Hematopoietic multipotent progenitor cell treated with erythropoietin and hydrocortisone succinate and interleukin-3 and kit ligand, for 6 days (in vitro differentiated cells): ENCODE results near the gene MAP2.

Source experiments
- DNase-seq: peaks from one replicate; pipeline ENCODE4 v3.0.0-alpha.2; 2015

Gene MAP2

DNA sequence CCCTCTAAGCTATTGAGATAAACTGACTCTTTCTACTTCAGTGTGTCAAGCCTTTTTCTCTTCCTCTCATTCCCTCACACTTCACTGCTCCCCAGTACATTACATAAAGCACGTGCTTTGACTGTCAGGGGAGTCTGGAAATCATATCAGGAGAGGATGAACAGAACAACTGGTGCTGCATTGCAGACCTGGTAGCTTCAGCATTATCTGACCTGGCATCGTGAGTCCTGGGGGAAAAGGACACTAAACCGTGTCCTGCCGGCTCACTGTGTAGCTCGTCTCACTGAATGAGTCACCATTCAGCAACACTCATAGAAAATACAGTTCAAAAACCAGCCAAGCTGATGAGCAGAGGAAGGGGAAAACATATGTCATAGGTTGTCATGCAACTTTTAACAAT lies 239.3 kb downstream of the MAP2 start:
- no peak for DNase-seq

DNA sequence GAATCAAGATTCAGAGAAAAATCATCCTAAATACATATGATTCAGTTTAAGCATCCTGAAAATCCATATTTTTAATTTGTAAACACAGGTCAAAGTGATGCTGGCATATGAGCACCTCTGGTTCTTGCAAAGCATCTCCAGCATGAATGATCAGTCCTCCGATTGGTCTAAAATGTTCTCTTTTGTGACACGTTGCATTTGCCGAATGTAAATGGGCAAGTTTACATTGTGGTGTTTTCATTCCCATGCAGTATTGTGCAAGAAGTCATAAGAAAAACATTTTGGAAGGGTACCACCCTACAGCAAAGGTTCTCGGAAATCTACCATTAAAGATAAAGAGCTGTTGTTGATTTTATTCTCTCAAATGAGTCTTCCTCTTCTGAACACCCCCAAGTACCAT lies 239.8 kb downstream of the MAP2 start:
- no peak for DNase-seq

DNA sequence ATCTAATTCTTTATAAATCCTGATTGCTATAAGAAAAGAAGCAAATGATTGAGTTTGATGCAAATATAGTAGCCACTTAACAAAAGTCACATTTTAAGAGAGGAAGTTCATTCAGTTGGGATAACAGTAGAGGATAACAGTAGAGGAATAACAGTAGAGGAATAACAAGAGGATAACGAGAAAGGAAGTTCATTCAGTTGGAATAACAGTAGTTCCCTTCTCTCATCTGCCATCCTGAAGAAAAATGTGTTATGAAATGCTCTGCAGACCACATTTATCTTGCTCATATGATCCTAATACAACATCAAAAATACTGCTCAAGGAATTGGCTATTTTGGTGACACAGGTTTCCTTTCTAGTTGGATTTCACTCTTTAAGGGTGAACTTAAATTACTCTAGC lies 242.4 kb downstream of the MAP2 start:
- no peak for DNase-seq

DNA sequence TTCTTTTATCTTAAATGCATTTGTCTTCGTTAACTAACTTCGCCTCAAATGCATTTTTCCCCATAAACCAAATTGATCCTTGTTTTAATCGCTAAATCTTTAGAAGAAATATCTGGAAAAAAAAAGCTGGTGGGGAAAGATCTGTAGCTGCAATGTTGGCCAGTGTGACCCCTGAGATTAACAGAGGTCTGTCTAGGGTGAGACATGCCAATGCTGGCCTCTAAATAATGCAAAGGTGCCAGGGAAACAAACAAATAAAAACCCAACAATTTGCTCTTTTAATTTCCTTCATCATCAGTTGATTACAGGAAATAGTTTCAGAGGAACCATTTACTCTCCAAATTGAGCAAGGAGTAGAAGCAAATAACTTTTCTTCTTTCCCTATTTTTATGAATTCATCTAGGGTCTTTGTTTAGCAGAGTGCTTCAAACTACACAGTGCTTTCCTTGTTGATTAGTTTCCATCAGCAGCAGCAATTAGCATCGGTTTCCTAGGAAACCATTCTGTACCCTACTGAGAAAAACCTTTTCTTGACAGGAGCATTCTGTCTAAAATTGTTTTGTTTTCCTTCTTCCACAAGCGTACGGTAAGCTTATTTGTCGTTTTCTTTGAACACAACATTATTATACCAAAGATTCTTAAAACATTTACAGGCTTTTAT lies 247.3 kb downstream of the MAP2 start:
- no peak for DNase-seq

DNA sequence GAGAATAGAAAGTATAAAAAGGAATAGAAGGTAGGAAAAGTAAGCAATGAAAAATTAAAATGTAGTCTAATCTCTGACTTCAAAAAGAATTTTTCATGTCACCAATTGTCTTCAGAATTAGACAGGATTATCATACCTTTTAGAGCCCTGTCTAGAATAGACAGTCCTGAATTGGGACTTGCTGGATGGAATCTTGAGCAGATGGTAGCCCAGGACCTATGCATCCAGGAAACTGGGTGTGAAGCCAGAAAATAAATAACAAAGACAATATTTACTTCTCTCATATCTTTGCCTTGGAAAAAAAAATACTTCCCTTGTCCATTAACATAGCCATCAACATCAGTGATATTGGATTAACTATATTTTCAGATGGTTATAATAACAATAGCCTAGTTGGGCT lies 250.0 kb downstream of the MAP2 start:
- DNase-seq: no peak

DNA sequence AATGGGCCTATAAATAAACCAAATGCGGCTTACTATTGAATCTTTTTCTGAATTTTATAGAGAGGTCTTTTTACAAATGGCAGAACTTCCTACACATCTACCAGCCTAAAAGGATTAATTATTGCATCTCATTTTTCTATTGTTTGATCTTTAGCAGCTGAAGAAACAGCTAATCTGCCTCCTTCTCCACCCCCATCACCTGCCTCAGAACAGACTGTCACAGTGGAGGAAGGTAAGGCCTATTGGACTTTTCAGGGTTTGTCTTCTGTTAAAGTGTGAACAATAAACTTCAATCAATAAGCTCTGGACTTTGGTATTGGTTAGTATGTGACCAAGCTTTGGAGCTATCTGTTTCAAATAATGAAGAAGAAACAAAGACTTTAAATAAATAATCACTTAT lies 256.7 kb downstream of the MAP2 start:
- DNase-seq: no peak

DNA sequence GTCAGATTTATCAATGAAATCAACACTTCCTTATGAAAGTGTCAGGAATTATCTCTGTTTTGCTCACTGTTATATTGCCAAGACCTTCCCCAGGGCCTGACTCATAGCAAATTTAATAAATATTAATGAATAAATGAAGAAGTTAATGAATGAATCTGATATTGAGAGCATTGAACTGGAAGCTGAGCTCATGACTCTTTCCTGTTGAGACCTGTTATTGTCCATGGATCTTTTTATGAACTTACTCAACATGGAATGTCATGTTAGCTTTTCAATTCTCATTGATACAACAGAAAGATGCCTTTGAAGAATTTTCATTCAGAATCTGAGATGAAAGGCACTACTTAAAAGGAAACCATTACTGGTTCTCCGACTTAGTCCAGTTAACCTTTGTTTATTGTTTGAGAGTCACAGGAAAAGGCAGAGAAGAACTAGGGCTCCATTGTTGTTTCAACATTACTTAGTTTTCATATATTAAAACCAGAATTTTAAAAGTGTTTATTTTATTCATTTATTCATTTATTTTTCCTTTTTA lies 257.4 kb downstream of the MAP2 start:
- no peak for DNase-seq

DNA sequence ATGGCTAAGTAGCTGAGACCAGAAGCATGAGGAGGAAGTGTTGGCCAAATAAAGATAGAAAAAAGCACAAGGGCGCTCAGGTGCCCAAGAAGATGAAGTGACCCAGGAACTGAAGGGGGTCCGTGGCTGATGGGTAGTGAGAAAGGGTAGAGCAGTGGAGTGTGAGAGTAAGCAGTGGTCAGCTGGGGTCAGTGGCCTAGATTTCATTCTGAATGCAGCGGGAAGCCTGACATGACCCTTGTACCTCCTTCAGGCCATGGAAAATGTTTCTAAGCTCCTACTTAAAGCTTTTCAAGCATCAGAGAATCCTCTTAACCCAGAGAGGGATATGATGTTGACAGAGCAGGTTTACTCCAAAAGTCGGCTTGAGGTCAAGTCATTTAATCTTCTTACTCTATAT lies 258.8 kb downstream of the MAP2 start:
- no peak for DNase-seq

DNA sequence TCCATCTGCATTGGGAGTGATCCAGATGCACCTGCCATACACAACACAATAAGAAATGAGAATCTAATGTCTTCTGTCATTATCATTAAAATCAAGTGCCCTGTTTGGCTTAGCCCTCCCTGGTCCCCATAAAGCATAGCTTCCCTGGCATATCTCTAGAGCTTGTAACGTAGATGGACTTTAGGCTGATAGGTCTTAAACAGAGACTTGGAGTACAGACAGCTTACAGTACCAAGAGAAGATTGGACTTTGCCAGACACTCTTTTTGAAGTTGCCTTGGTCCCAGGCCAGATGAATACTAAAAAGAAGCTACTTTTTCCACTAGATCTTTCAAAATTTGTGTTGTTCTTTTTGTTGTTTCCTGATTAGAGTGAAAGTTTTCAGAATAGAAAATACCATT lies 261.5 kb downstream of the MAP2 start:
- no peak for DNase-seq

DNA sequence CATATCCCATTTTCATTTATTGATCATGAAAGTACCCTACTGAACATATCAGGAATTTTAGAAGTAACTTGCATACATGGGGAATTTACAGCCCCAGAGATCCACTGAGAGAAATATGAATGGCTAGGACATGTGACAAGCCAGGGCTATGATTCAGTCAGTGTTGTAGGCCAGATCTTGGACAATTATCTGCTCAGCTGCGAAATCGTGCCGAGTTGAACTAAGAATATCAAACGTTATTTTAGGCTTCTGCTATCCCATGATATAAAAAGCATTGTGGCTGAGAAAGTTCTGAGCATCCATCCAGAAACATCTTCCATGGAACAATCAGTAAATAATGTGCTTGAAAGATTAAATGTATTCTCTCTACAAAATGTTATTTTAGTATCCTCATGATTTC lies 262.1 kb downstream of the MAP2 start:
- no peak for DNase-seq

DNA sequence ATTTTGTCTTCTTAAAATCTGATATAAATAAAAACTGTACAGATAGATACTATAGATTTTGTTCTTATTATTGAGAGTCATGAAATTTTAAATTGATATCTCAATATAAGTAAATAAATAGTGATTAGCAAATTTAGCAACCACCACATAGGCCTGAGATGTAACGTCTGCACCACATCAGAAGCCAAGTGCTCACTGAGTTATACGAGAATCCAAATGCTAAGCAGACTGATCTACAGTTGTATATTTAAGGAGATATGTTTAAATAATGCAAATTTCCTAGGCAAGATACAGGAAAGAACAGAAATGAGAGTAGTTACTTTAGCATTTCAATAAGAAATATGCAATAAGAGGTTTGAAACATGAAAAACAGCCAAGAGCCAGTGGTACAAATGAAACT lies 262.6 kb downstream of the MAP2 start:
- DNase-seq: no peak

DNA sequence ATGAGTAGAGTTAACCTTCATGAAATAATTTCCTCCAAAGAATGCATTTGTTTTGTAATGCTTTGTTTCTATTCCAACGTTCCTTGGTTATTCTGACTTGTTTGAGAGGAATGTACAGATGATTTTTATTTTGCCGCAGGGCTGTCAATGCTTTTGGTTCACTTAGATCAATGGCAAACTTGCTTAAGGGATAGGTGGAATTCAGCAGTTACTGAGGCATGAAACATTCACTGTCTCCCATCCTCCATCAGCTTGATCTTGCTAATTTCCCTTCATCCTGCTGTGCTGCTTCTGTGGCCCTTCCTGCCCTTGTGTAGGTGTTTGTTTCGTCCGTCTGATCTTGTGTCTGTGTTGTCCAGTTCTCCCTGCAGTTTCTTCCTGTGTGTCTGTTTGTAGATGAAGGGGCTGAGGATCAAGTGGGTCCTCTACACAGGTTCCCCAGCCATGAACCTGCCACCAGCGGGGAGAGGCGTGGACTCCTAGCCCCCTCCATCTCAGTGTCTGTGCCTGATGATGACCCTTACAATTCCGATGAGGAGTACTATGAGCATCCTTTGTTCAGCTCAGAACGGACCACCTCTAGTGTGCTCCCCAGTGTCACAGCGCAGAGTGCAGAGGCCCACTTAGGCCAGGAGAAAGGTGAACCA lies 263.6 kb downstream of the MAP2 start:
- no peak for DNase-seq

DNA sequence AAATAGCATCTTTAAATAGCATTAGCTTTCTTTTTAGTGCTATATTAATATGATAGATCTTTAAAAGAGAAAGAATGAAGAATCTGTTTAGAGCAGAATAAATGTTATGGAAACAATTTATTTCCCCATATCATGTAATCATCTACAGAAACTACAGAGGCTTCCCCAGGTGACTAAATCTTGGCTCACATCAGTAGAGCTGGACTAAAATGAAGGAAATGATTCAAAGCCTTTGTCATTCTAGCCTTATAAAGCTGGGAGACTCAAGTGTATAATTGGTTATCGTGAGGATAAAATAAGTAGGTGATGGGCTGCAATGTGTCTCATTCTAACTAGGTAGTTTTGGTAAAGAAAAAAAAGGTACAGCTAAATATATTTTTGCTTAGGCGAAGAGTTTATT lies 264.5 kb downstream of the MAP2 start:
- no peak for DNase-seq

DNA sequence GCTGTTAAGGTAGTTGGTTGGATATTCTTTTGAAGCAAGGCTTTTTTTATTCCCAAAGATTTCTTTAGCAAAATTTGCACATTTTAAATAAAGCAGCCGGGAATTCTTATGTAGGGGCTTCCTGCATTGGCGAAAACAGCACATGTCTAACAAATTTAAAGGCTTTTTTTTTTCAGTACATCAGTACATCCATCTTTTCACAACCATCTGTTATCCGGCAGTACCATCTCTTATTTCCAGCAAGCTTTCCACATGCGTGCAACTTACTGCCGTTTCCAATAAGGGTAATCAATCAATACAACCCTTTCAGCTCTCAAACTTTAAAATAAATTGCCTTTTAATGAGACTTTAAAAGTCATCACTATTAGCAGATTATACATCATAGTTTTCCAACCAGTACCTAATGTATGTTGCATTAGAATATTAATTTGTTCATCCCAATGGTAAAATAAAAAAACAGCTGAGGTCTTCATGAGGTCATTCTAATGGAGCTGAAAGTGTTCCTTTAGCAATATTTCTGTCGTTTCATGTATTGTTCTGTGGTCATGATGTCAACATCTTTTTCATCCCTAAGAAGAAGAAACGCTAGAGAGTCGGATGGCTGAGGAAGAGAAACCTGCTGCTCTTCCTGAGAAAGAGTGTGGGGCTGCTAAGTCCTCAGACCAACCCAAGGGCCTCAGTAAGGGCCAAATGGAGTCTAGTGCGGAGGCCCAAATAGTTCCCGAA lies 266.3 kb downstream of the MAP2 start:
- DNase-seq: no peak

DNA sequence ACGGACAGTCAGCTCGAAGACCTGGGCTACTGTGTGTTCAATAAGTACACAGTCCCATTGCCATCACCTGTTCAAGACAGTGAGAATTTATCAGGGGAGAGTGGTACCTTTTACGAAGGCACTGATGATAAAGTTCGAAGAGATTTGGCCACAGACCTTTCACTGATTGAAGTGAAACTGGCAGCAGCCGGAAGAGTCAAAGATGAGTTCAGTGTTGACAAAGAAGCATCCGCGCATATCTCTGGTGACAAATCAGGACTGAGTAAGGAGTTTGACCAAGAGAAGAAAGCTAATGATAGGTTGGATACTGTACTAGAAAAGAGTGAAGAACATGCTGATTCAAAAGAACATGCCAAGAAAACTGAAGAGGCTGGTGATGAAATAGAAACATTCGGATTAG lies 270.9 kb downstream of the MAP2 start:
- DNase-seq: no peak

DNA sequence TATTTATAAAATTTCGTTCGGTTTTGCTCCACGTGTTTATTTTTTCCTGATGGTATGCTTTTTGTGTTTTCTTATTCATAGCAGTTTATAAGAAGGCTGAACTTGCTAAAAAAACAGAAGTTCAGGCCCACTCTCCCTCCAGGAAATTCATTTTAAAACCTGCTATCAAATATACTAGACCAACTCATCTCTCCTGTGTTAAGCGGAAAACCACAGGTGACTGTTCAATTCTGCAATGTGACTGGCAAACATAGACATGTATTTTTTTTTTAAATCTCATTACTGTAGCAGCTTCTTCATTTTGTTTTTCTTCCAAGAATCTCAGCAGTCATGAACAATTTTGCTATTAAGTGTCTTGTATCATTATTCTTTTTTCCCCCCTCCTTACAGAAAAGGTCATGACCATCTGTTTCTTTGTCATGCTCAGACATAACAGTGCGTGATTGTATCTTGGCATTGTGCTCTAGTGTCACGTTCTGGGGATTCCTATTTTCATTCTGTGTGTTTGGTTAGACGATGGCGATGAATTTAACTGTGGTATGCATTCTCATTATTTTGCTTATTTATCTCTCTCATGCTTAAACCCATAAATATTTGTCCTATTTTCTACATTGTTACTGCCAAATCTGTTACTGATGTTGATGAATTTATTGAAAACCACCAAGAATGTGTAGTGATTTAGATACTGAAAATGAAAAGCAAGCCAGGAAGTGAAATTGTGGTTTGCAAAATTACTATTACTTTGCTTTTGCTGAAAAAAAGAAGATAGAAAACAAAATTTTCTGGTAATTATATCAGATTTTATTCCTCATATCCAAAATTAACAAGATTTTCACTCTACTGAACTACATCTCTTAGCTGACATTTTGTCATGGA lies 273.2 kb downstream of the MAP2 start:
- DNase-seq: no peak

DNA sequence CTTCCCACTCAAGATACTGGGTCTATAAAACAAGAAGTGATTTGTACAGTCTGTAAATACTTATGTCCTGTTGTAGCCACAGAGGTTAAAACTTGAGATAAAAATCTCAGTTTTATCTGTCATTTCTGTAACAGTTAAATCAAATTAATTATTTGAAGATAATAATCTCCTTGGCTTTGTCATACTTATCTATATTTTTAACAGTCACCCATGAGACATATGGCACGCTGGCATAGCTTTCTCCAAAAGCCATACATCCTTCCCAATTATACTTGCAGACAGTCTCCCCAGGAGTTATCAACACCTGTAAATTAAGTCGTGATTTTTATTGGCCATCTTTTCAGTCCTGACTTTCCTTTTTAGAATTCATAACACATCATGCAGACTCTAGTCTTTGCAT lies 278.9 kb downstream of the MAP2 start:
- DNase-seq: no peak

DNA sequence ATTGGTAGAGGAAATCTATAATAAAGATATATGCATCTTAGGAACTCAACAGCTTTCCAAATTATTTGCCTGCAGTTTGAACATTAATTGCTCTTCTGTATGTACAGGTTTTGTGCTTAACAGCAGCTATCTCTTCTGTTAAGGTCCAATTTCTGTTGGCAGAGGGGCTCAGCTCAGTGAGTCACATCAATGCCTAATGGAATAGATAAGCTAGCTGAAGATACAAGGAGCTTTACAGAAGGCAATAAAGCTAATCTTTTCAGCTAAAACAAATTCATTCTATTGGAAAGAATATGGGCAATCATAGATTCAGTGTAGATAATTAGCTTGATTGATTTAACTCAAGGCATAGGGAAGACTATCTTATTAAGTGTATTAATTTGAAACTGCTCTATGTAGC lies 289.4 kb downstream of the MAP2 start:
- no peak for DNase-seq

DNA sequence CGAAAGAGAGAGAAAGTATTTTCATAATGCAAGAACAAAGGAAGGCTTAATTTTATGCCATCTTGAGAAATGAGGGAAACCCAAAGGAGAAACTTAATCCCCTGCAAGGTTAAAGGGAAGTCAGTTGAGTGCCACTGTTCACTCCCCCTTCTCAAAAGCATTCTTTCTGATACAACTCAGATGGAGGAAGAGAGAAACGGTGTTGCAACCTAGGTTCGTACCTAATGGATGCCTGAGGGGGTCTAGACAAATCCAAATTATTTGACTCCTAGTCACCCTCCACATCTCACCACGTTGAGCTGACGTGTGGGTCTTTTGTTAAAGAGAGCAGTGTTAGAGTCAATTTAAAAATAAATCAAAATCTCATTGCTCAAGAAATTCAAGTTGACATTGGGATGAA lies 295.2 kb downstream of the MAP2 start:
- no peak for DNase-seq

DNA sequence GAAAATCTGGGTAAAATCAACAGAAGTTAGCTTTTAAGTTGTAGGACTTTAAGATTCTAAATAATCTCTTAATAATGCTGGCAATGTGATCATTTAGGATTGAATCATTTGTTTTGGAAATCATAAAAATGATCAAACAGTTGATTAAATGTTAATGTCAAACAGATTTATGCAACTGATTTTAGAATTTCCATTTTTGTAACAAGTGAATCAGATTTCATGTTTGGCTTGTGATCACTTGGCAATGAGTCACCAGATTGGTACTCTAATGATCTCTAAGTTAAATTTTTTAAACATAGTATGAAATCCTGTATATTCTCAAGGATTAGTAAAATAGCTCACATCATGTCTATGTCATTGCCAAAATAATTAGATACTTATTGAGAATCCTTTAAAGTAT lies 297.6 kb downstream of the MAP2 start:
- no peak for DNase-seq

DNA sequence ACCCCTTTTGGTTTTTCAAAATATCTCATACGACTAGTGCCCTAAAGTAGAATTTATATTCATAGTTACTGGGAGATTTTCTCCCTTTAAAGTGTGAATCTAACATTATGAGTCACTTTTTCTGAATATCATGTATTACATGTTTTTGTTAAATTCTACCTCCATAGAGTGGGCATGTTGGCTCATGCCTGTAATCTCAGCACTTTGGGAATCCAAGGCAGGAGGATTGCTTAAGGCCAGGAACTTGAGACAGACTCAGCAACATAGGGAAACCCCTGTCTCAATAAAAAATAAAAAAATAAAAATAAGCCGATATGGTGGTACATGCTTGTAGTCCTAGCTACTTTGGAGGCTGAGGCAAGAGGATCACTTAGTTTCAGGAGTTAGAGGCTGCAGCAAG lies 302.5 kb downstream of the MAP2 start:
- no peak for DNase-seq

DNA sequence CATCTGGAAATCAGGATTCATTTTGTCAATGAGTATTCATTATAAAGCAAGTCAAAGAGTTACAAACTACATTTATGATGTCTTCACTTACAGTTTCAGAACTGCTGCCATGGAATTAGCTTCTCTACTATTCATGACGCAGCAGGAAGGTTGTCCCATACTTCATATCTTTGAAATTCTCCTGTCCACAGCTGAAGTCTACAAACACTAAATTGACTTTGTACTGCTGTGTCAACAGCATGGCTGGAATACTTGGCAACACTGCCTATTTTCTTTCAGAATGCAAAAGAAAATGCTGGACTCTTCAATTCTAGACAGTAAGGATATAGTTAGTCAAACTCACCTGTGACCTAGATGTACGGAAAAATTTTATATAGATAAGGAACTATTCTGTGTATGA lies 303.2 kb downstream of the MAP2 start:
- no peak for DNase-seq

DNA sequence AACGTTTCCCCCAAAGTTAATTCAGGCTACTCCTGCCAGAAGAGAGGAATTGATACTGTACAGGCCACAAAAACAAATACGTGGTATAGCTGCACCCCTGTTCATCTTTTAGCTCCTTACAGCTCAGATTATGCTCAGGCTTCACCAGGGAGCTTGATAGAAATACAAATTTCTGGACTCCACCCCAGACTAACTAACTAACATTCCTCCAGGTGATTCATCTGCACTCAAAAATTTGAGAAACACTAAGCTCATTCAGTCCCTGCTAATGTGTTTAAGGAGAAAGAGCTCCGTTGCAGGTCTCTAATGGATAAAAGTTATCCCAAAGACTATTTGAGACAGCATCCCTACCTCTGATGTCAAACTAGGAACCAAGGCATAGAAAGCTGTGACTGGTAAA lies 311.0 kb downstream of the MAP2 start:
- no peak for DNase-seq
